ENCODE results near the gene ROR1. TPM values are rescaled to one million over a fixed set of nuclear protein-coding genes. Genes with fewer than 3 reads are reported as not detected.
"Not testable (repeated sequence)": the region's sequence is repeated elsewhere in the genome, so short reads cannot be mapped to it uniquely, and the experiment has no call there.

ROR1 gene
- total and polyA plus RNA-seq, 2 of the 13 experiments (the other 11 are each of a cell fraction or from before 2014, with no cell fraction given): 0.58 to 2.3 TPM

GRCh38 chr1:63787270-63787669 lies 13.5 kb downstream of the ROR1 start:
- H3K9ac ChIP-seq (ENCODE audit: insufficient read depth, low read depth, low read length); DNase-seq (ENCODE audit: low spot score); H3K4me3 ChIP-seq (replicated peaks in 1 of 3; ENCODE audit: insufficient read depth in 1 of 3, low read depth in 2 of 3, low read length in 3 of 3); H4K20me1 ChIP-seq (ENCODE audit: insufficient read depth, low read length); H3K27me3 ChIP-seq (ENCODE audit: control insufficient read depth in 1 of 2, insufficient read depth in 2 of 2, low read length in 2 of 2); H3K27ac ChIP-seq (ENCODE audit: extremely low read length, insufficient read depth, low read length); BruUV-seq (replicated peaks); H3K9me3 ChIP-seq (ENCODE audit: low read length); H3K4me2 ChIP-seq (ENCODE audit: low read depth, low read length); H3K4me1 ChIP-seq (ENCODE audit: insufficient read depth, low read length); POLR2A ChIA-PET; H3K36me3 ChIP-seq (replicated peaks in 1 of 2; ENCODE audit: control insufficient read depth in 1 of 2, insufficient read depth in 2 of 2, low read length in 2 of 2); ATAC-seq; CTCF ChIA-PET (ENCODE audit: low intra/inter-chr PET ratio, low total read pairs); intact Hi-C loops (cut with micrococcal nuclease; ENCODE audit: unreplicated experiment); FAIRE-seq; H2AFZ ChIP-seq (ENCODE audit: low read length); H3K79me2 ChIP-seq (ENCODE audit: insufficient read depth, low read length); in situ Hi-C loops (cut with HindIII; ENCODE audit: extremely low pct_ligation_motif_present, low pct_unique_long_range_greater_than_20kb): not testable (repeated sequence)
- 76% methylated on average over 3 of the region's 3 CpGs for WGBS (ENCODE audit: low lambda C conversion rate)

DNA sequence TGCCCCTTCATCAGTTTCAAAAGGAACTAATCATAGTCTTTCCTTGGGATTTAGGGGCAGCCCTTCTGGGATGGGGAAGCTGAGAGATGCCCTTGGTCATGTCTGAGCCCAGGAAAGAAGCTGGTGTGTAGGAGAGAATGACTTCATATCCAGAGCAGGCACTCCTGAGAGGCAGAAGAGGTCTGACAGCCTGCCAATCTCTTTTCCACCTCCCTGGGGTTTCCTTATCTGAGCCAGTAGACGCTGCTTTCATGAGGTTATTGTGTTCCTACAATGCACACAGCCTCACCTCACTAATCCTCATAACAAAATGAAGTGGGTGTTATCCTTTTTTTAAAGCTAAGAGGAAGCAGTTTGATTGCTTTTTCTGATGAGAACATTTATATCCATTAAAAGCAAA lies 14.1 kb downstream of the ROR1 start:
- ATAC-seq: no peak
- Histone ChIP-seq H3K9me3 (ENCODE audit: low read length) (no peaks in the 10 kb centered on the region), H3K4me3 (replicated peaks in 1 of 3; ENCODE audit: insufficient read depth in 1 of 3, low read depth in 2 of 3, low read length in 3 of 3) (no peak overlapping the region), H2AFZ (ENCODE audit: low read length) (no peak overlapping the region), H3K9ac (ENCODE audit: insufficient read depth, low read depth, low read length) (no peak overlapping the region), H3K27me3 (ENCODE audit: control insufficient read depth in 1 of 2, insufficient read depth in 2 of 2, low read length in 2 of 2) (no peaks in the 10 kb centered on the region), H4K20me1 (ENCODE audit: insufficient read depth, low read length) (no peaks in the 10 kb centered on the region), H3K79me2 (ENCODE audit: insufficient read depth, low read length) (no peaks in the 10 kb centered on the region), H3K36me3 (replicated peaks in 1 of 2; ENCODE audit: control insufficient read depth in 1 of 2, insufficient read depth in 2 of 2, low read length in 2 of 2) (no peaks in the 10 kb centered on the region), H3K4me1 (ENCODE audit: insufficient read depth, low read length) (peaks cover 8% of the 10 kb centered on the region), H3K27ac (ENCODE audit: extremely low read length, insufficient read depth, low read length) (no peak overlapping the region), H3K4me2 (ENCODE audit: low read depth, low read length) (no peak overlapping the region)
- in situ Hi-C loops (cut with HindIII; ENCODE audit: extremely low pct_ligation_motif_present, low pct_unique_long_range_greater_than_20kb) (no loop called here), intact Hi-C loops (cut with micrococcal nuclease; ENCODE audit: unreplicated experiment) (no loop called here)
- ChIA-PET CTCF (ENCODE audit: low intra/inter-chr PET ratio, low total read pairs) (no interaction called here), POLR2A (no interaction called here)
- FAIRE-seq: no peak
- 30% methylated on average over 1 of the region's 1 CpG for WGBS (ENCODE audit: low lambda C conversion rate)
- no TSS peak for BruUV-seq (replicated peaks)
- no peak for DNase-seq (ENCODE audit: low spot score)
- TF ChIP-seq SNAI1 (CRISPR knock-in tag; IDR thresholded peaks at IDR 0.05; ENCODE audit: borderline replicate concordance) (no peak), TFDP2 (CRISPR knock-in tag; IDR thresholded peaks at IDR 0.05) (no peak), ZNF510 (CRISPR knock-in tag; IDR thresholded peaks at IDR 0.05; ENCODE audit: low read depth) (no peak), ZBTB38 (CRISPR knock-in tag; IDR thresholded peaks at IDR 0.05) (no peak), FOXO1 (CRISPR knock-in tag; IDR thresholded peaks at IDR 0.05) (no peak), ZNF446 (CRISPR knock-in tag; IDR thresholded peaks at IDR 0.05) (no peak), HMGXB3 (CRISPR knock-in tag; IDR thresholded peaks at IDR 0.05; ENCODE audit: borderline replicate concordance) (no peak), ZNF768 (CRISPR knock-in tag; IDR thresholded peaks at IDR 0.05) (no peak), MTERF4 (CRISPR knock-in tag; IDR thresholded peaks at IDR 0.05) (no peak), GABPB1 (CRISPR knock-in tag; IDR thresholded peaks at IDR 0.05) (no peak)
- TF ChIP-seq, protein P1, sequence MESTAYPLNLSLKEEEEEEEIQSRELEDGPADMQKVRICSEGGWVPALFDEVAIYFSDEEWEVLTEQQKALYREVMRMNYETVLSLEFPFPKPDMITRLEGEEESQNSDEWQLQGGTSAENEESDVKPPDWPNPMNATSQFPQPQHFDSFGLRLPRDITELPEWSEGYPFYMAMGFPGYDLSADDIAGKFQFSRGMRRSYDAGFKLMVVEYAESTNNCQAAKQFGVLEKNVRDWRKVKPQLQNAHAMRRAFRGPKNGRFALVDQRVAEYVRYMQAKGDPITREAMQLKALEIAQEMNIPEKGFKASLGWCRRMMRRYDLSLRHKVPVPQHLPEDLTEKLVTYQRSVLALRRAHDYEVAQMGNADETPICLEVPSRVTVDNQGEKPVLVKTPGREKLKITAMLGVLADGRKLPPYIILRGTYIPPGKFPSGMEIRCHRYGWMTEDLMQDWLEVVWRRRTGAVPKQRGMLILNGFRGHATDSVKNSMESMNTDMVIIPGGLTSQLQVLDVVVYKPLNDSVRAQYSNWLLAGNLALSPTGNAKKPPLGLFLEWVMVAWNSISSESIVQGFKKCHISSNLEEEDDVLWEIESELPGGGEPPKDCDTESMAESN (CRISPR knock-in tag; conservative IDR thresholded peaks at IDR 0.05): no peak

Data from HepG2 (cell line).